HG02884 (cell line): ENCODE results near the gene CAV3.

Experiments used
- ATAC-seq: cut with Tn5 transposase; IDR thresholded peaks from one replicate; pipeline ENCODE4 v1.9.1; 2021; ENCODE audit warnings: mild to moderate bottlenecking, moderate library complexity; ENCODE audit not compliant: unreplicated experiment

CAV3 gene

DNA sequence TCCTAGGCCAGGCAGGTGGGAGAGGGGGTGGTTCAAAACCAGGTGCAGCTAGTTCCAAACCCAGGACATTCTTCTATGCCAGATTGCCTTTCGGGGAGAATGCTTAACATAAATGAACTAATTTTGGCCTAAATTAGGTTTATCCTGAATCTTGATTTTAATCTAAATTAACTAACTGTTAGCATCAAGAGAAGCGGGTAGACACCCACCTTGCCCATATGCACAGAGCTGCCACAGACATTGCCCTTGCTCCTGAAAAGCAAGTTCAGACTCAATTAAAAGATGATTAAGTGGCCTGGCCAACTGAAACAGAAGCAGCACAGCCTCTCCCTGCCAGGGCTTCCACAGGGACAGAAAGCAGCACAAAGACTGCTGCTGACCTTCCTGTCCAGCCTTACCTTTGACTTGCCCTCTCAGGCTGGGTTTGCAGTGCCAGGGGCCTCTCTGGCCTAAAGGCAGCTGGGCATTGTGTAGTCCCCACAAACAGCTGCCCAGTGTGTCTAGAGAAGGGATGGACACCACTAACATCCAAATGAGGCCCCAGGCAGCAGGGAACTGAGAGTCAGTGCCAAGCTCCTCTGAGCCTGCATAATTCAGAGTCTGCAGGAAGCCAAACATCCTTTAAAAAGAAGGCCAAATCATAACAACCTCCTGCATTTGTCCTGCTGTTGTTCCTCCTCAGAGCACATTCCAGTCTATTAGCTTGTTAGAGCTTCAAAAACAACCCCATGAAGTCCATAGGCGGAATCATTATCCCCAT is 51.3 kb downstream of the CAV3 start:
- no peak for ATAC-seq

DNA sequence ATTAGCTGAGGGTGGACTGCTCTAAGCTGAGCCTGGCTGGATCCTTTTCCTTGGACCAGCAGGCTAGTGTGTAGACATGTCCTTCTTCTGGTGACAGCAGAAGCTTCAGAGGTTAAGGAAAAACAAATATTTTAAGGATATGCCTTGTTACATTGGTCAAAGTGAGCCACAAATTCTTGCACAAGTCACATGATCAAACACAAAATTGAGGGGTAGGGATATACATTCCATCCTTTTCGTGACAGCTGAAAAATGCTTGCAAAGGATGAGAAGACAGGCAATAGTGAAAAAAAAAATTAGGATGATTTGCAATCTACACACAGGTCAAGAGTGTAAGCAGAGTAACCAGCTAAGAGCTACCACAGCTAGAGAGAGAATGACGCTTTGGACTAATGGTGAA is 56.9 kb downstream of the CAV3 start:
- no peak for ATAC-seq

DNA sequence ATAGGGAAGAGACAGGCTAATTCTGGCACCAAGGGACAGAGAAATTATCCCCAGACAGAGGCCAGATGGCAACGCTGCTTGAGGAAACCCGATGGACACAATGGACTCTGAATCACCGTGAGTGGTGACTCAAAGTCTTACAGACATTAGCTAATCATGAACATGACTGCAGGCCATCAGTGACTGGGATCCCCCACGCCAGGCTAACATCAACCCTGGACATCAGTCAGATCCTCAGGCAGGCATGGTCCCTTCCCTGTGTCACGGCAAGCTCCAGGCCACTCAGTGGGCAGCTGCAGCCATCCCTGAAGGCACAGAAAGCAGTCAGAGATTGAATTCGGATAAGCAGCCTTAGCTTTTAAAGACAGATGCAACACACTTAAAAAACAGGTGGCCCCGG is 59.6 kb downstream of the CAV3 start:
- ATAC-seq = no peak

GRCh38 chr3:8794247-8794646 is 60.6 kb downstream of the CAV3 start:
- no peak for ATAC-seq
